HG03064 (cell line): ENCODE data around the gene CPA4.
"Not testable (repeated sequence)": the region's sequence is repeated elsewhere in the genome, so short reads cannot be mapped to it uniquely, and the experiment has no call there.

Experiments
- ATAC-seq: cut with Tn5 transposase; IDR thresholded peaks from one replicate; pipeline ENCODE4 v1.9.1; 2021; ENCODE audit warnings: low read depth; ENCODE audit not compliant: unreplicated experiment

The CPA4 gene

GRCh38 chr7:130292682-130293257 lies at the start of gene CPA4:
CPA4 (plus strand) TSS chr7:130293161; CDS start chr7:130293181, 20 bp downstream.
- no peak for ATAC-seq

- not testable (repeated sequence) for ATAC-seq
Observed at GRCh38 chr7:130243486-130243885, 49.5 kb upstream of the CPA4 start.

GRCh38 chr7:130246491-130246890 lies 46.5 kb upstream of the CPA4 start:
- not testable (repeated sequence) for ATAC-seq

GRCh38 chr7:130248842-130249241 lies 44.1 kb upstream of the CPA4 start:
- ATAC-seq: not testable (repeated sequence)

- ATAC-seq: not testable (repeated sequence)
Observed at GRCh38 chr7:130249626-130250025, 43.3 kb upstream of the CPA4 start.

- ATAC-seq: no peak
Observed at GRCh38 chr7:130254555-130254954, 38.4 kb upstream of the CPA4 start.

- ATAC-seq: no peak
Observed at GRCh38 chr7:130256704-130257103, 36.3 kb upstream of the CPA4 start.

GRCh38 chr7:130258494-130259078 lies 34.4 kb upstream of the CPA4 start:
- no peak for ATAC-seq

GRCh38 chr7:130262448-130262847 lies 30.5 kb upstream of the CPA4 start:
- ATAC-seq: no peak

- no peak for ATAC-seq
Observed at GRCh38 chr7:130263130-130263529, 29.8 kb upstream of the CPA4 start.

GRCh38 chr7:130266258-130266960 lies 26.6 kb upstream of the CPA4 start, which contains the start of gene CPA2:
CPA2 (plus strand) TSS chr7:130266863; CDS start chr7:130266882, 19 bp downstream.
- ATAC-seq: no peak

- no peak for ATAC-seq
Observed at GRCh38 chr7:130266961-130267321, 26.0 kb upstream of the CPA4 start.

- no peak for ATAC-seq
Observed at GRCh38 chr7:130268463-130269317, 24.3 kb upstream of the CPA4 start.

GRCh38 chr7:130269318-130269694 lies 23.7 kb upstream of the CPA4 start:
- no peak for ATAC-seq

GRCh38 chr7:130270947-130271800 lies 21.8 kb upstream of the CPA4 start:
- no peak for ATAC-seq

GRCh38 chr7:130272381-130273080 lies 20.4 kb upstream of the CPA4 start:
- ATAC-seq: no peak

GRCh38 chr7:130273081-130273932 lies 19.7 kb upstream of the CPA4 start:
- ATAC-seq: no peak

- ATAC-seq: no peak
Observed at GRCh38 chr7:130273933-130274255, 19.1 kb upstream of the CPA4 start.

GRCh38 chr7:130274296-130274695 lies 18.7 kb upstream of the CPA4 start:
- ATAC-seq: no peak
